B cell (primary cell): ENCODE data around the gene SLCO3A1. TPM values are rescaled to one million over a fixed set of nuclear protein-coding genes. Genes with fewer than 3 reads are reported as not detected.

ENCODE experiments used
- ATAC-seq: fragments of 200-7000 bp; cut with Tn5 transposase; one replicate; pipeline ENCODE4 v1.10.0; 2021; ENCODE audit warnings: low read depth, mild to moderate bottlenecking, moderate number of reproducible peaks, moderate library complexity
- CTCF ChIA-PET: fragments of 350-600 bp; sonication (Branson Sonifier 250); formaldehyde crosslinking; loops from one replicate; lab custom pipeline; 2021; ENCODE audit warnings: antibody characterized with exemption, inconsistent platforms; lab: Charles Lee
- POLR2A ChIA-PET: fragments of 350-600 bp; sonication (Branson Sonifier 250); formaldehyde crosslinking; loops from one replicate; lab custom pipeline; 2021; ENCODE audit warnings: antibody characterized with exemption; lab: Charles Lee
- DNase-seq: peaks from one replicate; pipeline ENCODE4 v3.0.0; 2013
- H2AFZ ChIP-seq: 2 replicates; pipeline ENCODE4 v1.6.1; 2012; ENCODE audit warnings: mild to moderate bottlenecking, low read depth, low read length; ENCODE audit not compliant: insufficient read depth, poor library complexity, severe bottlenecking
- H3K27ac ChIP-seq, 2 donors: 1 replicate in 1 of 2; 2 replicates in 1 of 2; pipeline ENCODE4 v1.5.1; 2012 to 2013; ENCODE audit warnings: low read length in 2 of 2, mild to moderate bottlenecking in 2 of 2, moderate library complexity in 1 of 2
- H3K27me3 ChIP-seq, 4 experiments: fragments of 200-600 bp in 1 of 4; sonication (generic) in 1 of 4; replicated peaks in 1 of 4; 1 replicate in 2 of 4; 2 replicates in 2 of 4; pipeline versions ENCODE4 v1.6.1 to v1.7.0; 2013 to 2016; ENCODE audit warnings: low read length in 3 of 4, mild to moderate bottlenecking in 2 of 4, mixed read lengths in 1 of 4, moderate library complexity in 1 of 4; ENCODE audit not compliant: insufficient read depth in 4 of 4, control insufficient read depth in 3 of 4; ENCODE audit errors: control extremely low read depth in 1 of 4
- H3K36me3 ChIP-seq, 2 experiments: replicated peaks in 1 of 2; 1 replicate in 1 of 2; 2 replicates in 1 of 2; pipeline versions ENCODE4 v1.6.1 to v1.7.1; 2013; ENCODE audit warnings: low read length in 1 of 2; ENCODE audit not compliant: insufficient read depth in 2 of 2, control insufficient read depth in 1 of 2; ENCODE audit errors: control extremely low read depth in 1 of 2, extremely low read depth in 1 of 2
- H3K4me1 ChIP-seq, 2 donors: fragments of 200-600 bp in 1 of 2; sonication (generic) in 1 of 2; 1 replicate in 1 of 2; 2 replicates in 1 of 2; pipeline versions ENCODE4 v1.5.1 to v1.6.1; 2013 to 2017; ENCODE audit warnings: low read length in 2 of 2; ENCODE audit not compliant: control insufficient read depth in 2 of 2, insufficient read depth in 2 of 2
- H3K4me2 ChIP-seq: replicated peaks from 2 replicates; pipeline ENCODE3; 2012; ENCODE audit warnings: mild to moderate bottlenecking, low read depth, low read length; ENCODE audit not compliant: poor library complexity, severe bottlenecking
- H3K4me3 ChIP-seq, 5 experiments: fragments of 200-600 bp in 1 of 5; sonication (generic) in 1 of 5; 1 replicate in 3 of 5; 2 replicates in 2 of 5; pipeline versions ENCODE4 v1.5.1 to v1.7.0; 2011 to 2016; ENCODE audit warnings: low read length in 4 of 5, mild to moderate bottlenecking in 4 of 5, low read depth in 2 of 5, control low read depth in 1 of 5, moderate library complexity in 1 of 5; ENCODE audit not compliant: insufficient read depth in 1 of 5; ENCODE audit errors: control extremely low read depth in 1 of 5, extremely low read depth in 1 of 5
- H3K79me2 ChIP-seq: fragments of 200-600 bp; sonication (generic); one replicate; pipeline ENCODE4 v1.6.0; 2016; ENCODE audit warnings: low read length; ENCODE audit not compliant: control insufficient read depth, insufficient read depth
- H3K9ac ChIP-seq: fragments of 200-600 bp; sonication (generic); 2 replicates; pipeline ENCODE4 v1.6.1; 2017; ENCODE audit warnings: mild to moderate bottlenecking, low read length, moderate library complexity
- H3K9me3 ChIP-seq, 3 donors: one replicate each; pipeline versions ENCODE4 v1.6.1 to v1.7.1; 2013; ENCODE audit warnings: low read length in 2 of 3; ENCODE audit not compliant: control insufficient read depth in 2 of 3, insufficient read depth in 1 of 3; ENCODE audit errors: control extremely low read depth in 1 of 3
- H4K20me1 ChIP-seq: 2 replicates; pipeline ENCODE4 v1.6.0; 2012; ENCODE audit warnings: mild to moderate bottlenecking, low read length; ENCODE audit not compliant: insufficient read depth, control insufficient read depth, poor library complexity, severe bottlenecking
- H3K27ac Mint-ChIP-seq: one replicate; pipeline ENCODE4 v1.8.0; 2021; ENCODE audit warnings: mixed read lengths
- H3K27me3 Mint-ChIP-seq: one replicate; pipeline ENCODE4 v1.8.0; 2021; ENCODE audit warnings: mixed read lengths
- H3K4me1 Mint-ChIP-seq: one replicate; pipeline ENCODE4 v1.8.0; 2021; ENCODE audit warnings: mixed read lengths
- H3K4me3 Mint-ChIP-seq: one replicate; pipeline ENCODE4 v1.8.0; 2021; ENCODE audit warnings: mixed read lengths
- H3K9me3 Mint-ChIP-seq: one replicate; pipeline ENCODE4 v1.8.0; 2022; ENCODE audit warnings: mixed read lengths; ENCODE audit not compliant: insufficient read depth
- CTCF ChIP-seq: fragments of 200-600 bp; IDR thresholded peaks from one replicate; pipeline ENCODE4 v1.8.0; 2022; ENCODE audit warnings: antibody characterized with exemption, mild to moderate bottlenecking
- EZH2 ChIP-seq: IDR thresholded peaks from 2 replicates; pipeline ENCODE4 v1.6.1; 2012; ENCODE audit warnings: borderline replicate concordance, low read depth, mild to moderate bottlenecking, moderate library complexity, low read length; ENCODE audit not compliant: insufficient read depth, poor library complexity, severe bottlenecking
- WGBS: methylation state at CpG from one replicate; pipeline ENCODE4 v1.1.5; 2013; ENCODE audit warnings: missing lambda C conversion rate; ENCODE audit not compliant: insufficient coverage; 5-methylcytosine and 5-hydroxymethylcytosine counted together
- intact Hi-C: fragments of 100-400 bp; cut with micrococcal nuclease; formaldehyde crosslinking; loops from one replicate; pipeline ENCODE4 v1.10.0; 2022
- polyA plus RNA-seq: library from polyadenylated mRNA; depleted of rRNA; stranded (reverse); fragments of >200 nt; gene quantifications from 2 replicates; pipeline ENCODE4 v1.2.3, GENCODE V29; 2012
- total RNA-seq, 2 donors: library from RNA; stranded (reverse); fragments of 120-200 nt in 1 of 2; gene quantifications; 1 replicate in 1 of 2; 2 replicates in 1 of 2; pipeline versions ENCODE4 v1.2.3 to v1.2.4, GENCODE V29; 2013 to 2022

Gene SLCO3A1
- total and polyA plus RNA-seq, 2 donors (not counting 1 experiment from before 2014, with no cell fraction given): 0.99 to 2.3 TPM

DNA sequence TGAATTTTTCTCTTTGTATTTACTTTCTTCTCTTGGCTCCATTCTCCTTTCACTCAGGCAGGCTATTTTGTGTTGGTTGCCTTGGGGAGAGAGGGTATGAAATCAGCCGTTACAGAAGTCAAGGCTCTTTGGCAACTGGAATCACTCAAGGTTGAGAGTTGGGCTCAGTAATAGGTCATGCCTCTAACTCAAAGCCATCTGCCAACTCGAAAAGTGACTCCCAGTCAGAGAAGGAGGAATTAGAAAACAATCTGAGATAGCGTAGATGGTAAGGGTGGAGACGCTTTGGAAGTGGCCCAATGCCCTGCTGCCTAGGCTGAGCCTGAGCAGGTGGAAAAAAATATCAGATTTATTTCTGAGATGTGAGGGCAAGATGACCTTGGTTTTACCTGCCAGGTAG lies 334.5 kb downstream of the SLCO3A1 start:
- CTCF ChIA-PET: no interaction called here
- Mint-ChIP-seq H3K27me3 (peaks cover 8% of the 10 kb centered on the region), H3K4me3 (no peak overlapping the region), H3K27ac (no peak overlapping the region), H3K9me3 (no peaks in the 10 kb centered on the region), H3K4me1 (no peaks in the 10 kb centered on the region)
- Histone ChIP-seq H2AFZ (no peak overlapping the region), H3K9me3 (no peaks in the 10 kb centered on the region), H3K27ac (no peak overlapping the region), H3K27me3 (peaks cover 0 to 4% (median 1%) of the 10 kb centered on the region in 4 experiments), H3K4me1 (no peaks in the 10 kb centered on the region), H3K4me2 (no peak overlapping the region), H4K20me1 (no peaks in the 10 kb centered on the region), H3K79me2 (no peaks in the 10 kb centered on the region), H3K9ac (no peak overlapping the region), H3K36me3 (no peaks in the 10 kb centered on the region), H3K4me3 (no peak overlapping the region)
- intact Hi-C loops: no loop called here
- ATAC-seq (no peak), DNase-seq (no peak)
- no peak for TF ChIP-seq CTCF
- WGBS: 77% methylated on average over 3 of the region's 4 CpGs
- POLR2A ChIA-PET: no interaction called here

DNA sequence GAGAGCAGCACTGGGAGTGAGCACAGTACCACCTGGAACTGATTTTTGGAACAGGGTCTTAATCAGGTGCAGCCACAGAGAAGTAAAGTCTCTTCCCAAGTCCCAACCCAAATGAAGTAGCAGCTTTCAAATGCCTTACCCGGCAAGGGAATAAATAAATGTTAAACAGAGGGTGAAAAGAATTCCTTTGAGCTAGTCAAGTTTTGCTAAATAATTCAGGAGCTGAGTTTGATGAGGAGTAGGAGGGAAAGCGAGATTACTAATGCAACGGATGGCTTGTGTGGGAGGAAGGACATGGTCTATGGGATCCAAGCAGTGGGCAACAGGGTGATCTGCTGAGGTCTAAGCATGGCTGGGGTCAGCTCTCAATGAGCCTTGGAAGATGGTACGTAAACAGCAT lies 335.7 kb downstream of the SLCO3A1 start:
- H3K36me3 ChIP-seq: no peaks in the 10 kb centered on the region

More for the DNA sequence above, 335.7 kb downstream of the SLCO3A1 start:
- H3K4me1 ChIP-seq: no peaks in the 10 kb centered on the region
- Mint-ChIP-seq H3K4me3 (no peak overlapping the region), H3K27me3 (peaks cover 8% of the 10 kb centered on the region), H3K4me1 (no peaks in the 10 kb centered on the region), H3K27ac (no peak overlapping the region), H3K9me3 (no peaks in the 10 kb centered on the region)
- no peak overlapping the region for H3K4me3 ChIP-seq
- no peak for TF ChIP-seq EZH2
- TF ChIP-seq CTCF: no peak
- H3K9ac ChIP-seq: no peak overlapping the region
- ChIA-PET CTCF (no interaction called here), POLR2A (no interaction called here)
- H3K79me2 ChIP-seq: no peaks in the 10 kb centered on the region
- no peak overlapping the region for H3K4me2 ChIP-seq
- DNase-seq: no peak
- intact Hi-C loops: no loop called here
- H3K27me3 ChIP-seq: peaks cover 0 to 4% (median 1%) of the 10 kb centered on the region in 4 experiments
- H2AFZ ChIP-seq: no peak overlapping the region
- no peak for ATAC-seq
- no peaks in the 10 kb centered on the region for H4K20me1 ChIP-seq
- no peaks in the 10 kb centered on the region for H3K9me3 ChIP-seq
- 98% methylated on average over 4 of the region's 4 CpGs for WGBS
- no peak overlapping the region for H3K27ac ChIP-seq
